Measurements from ENCODE around the gene LMLN.

The LMLN gene

GRCh38 chr3:198018416-198018815 lies 58.4 kb downstream of the LMLN start:
- TF ChIP-seq CTCF (IDR thresholded peaks at IDR 0.05) = no peak
- Histone ChIP-seq H3K27ac (no peak overlapping the region), H3K4me3 (no peak overlapping the region)
- no peak for DNase-seq (ENCODE audit: low spot score)

- no peak for DNase-seq (ENCODE audit: low spot score)
- Histone ChIP-seq H3K27ac (no peak overlapping the region), H3K4me3 (no peak overlapping the region)
- no peak for TF ChIP-seq CTCF (IDR thresholded peaks at IDR 0.05)
Observed at GRCh38 chr3:198019115-198019514, 59.1 kb downstream of the LMLN start.

DNA sequence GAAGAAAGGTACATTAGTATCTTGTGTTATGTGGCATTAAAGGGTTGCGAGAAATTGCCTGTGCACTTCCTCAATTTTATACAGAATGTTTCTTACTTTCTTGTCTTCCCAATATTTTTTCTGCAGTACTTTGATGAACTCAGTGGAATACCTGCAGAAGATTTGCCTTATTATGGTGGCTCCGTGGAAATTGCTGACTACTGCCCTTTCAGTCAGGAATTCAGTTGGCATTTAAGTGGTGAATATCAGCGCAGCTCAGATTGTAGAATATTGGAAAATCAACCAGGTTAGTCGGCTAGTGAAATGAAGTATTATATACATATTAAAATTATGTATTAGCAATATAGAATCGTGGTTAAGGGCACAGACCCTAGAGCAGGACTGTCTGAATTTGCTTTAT lies 61.3 kb downstream of the LMLN start:
- no peak for DNase-seq (ENCODE audit: low spot score)
- H3K27ac ChIP-seq = no peak overlapping the region
- TF ChIP-seq CTCF (IDR thresholded peaks at IDR 0.05) = no peak
- no peak overlapping the region for H3K4me3 ChIP-seq

GRCh38 chr3:198022604-198023003 lies 62.6 kb downstream of the LMLN start:
- Histone ChIP-seq H3K4me3 (no peak overlapping the region), H3K27ac (no peak overlapping the region)
- no peak for DNase-seq (ENCODE audit: low spot score)
- no peak for TF ChIP-seq CTCF (IDR thresholded peaks at IDR 0.05)

DNA sequence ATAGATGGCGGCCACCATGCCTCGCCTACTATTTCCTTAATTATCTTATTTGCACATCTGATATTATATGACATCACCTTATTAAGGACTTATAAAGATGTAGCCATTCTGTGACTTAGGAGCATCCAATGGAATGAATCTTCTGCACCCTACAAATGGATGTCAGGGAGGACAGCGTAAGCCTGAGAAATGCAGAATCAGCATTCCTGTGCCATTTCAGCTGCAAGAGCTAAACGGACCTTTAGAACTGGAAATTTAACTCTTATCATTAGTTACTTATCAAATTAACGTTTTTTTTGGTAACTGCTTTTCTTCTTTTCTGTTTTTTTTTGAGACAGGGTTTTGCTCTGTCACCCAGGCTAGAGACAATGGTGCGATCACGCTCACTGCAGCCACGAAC lies 65.6 kb downstream of the LMLN start:
- TF ChIP-seq CTCF (IDR thresholded peaks at IDR 0.05) = no peak
- no peak overlapping the region for H3K4me3 ChIP-seq
- no peak for DNase-seq (ENCODE audit: low spot score)
- no peak overlapping the region for H3K27ac ChIP-seq

DNA sequence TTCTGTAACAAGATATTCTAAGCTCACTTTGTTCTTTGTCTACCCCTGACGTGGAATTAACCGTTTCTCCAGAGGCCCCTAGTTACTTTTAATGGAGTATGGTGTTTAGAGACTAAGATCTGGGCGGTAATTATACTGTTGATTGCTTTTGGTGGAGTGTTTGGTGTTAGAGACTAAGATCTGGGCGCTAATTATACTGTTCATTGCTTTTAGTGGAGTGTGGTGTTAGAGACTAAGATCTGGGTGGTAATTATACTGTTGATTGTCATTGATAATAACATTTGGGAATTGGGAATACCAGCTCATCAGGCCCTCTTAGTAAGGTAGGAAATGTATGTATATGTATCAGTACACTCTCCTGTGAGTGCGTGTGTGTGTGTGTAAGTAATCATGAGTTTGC lies 66.6 kb downstream of the LMLN start:
- TF ChIP-seq CTCF (IDR thresholded peaks at IDR 0.05) = no peak
- no peak overlapping the region for H3K27ac ChIP-seq
- no peak overlapping the region for H3K4me3 ChIP-seq
- no peak for DNase-seq (ENCODE audit: low spot score)

GRCh38 chr3:198027045-198027798 lies 67.2 kb downstream of the LMLN start:
- no peak for TF ChIP-seq CTCF (IDR thresholded peaks at IDR 0.05)
- no peak overlapping the region for H3K27ac ChIP-seq
- H3K4me3 ChIP-seq = no peak overlapping the region
- no peak for DNase-seq (ENCODE audit: low spot score)
